Peyer's patch (tissue), 4 donors: ENCODE results near the gene CDK11B. TPM values are rescaled to one million over a fixed set of nuclear protein-coding genes. Genes with fewer than 3 reads are reported as not detected.

Source experiments
- DNase-seq, 3 donors: peaks; one replicate each; pipeline ENCODE4 v3.0.0-alpha.2; 2017 to 2019
- H3K27ac ChIP-seq, 4 donors: fragments of 200-600 bp; sonication (generic); one replicate each; pipeline ENCODE4 v1.5.1; 2016 to 2019
- H3K27me3 ChIP-seq, 2 donors: fragments of 200-600 bp; sonication (generic); one replicate each; pipeline ENCODE4 v1.5.1; 2019
- H3K36me3 ChIP-seq, 3 donors: fragments of 200-600 bp; sonication (generic); one replicate each; pipeline ENCODE4 v1.5.1; 2016 to 2019
- H3K4me1 ChIP-seq, 4 donors: fragments of 200-600 bp; sonication (generic); one replicate each; pipeline ENCODE4 v1.5.1; 2016 to 2019
- H3K4me3 ChIP-seq, 4 donors: fragments of 200-600 bp; sonication (generic); 1 replicate in 3 of 4; 2 replicates in 1 of 4; pipeline ENCODE4 v1.5.1; 2016 to 2019; ENCODE audit warnings: mild to moderate bottlenecking in 1 of 4
- H3K9me3 ChIP-seq, 4 donors: fragments of 200-600 bp; sonication (generic); one replicate each; pipeline ENCODE4 v1.5.1; 2016 to 2019; ENCODE audit warnings: mild to moderate bottlenecking in 1 of 4
- CTCF ChIP-seq, 6 experiments: fragments of 450-650 bp in 4 of 6; fragments of 200-600 bp in 2 of 6; sonication (generic) in 1 of 6; IDR thresholded peaks; one replicate each; pipeline ENCODE4 v1.5.1; 2017 to 2019; ENCODE audit warnings: antibody characterized with exemption in 6 of 6, mild to moderate bottlenecking in 3 of 6, moderate library complexity in 1 of 6
- POLR2A ChIP-seq, 2 donors: fragments of 450-650 bp; IDR thresholded peaks; one replicate each; pipeline ENCODE4 v1.5.1; 2017; ENCODE audit warnings: antibody characterized with exemption in 2 of 2, mild to moderate bottlenecking in 2 of 2, moderate library complexity in 2 of 2
- total RNA-seq, 4 donors: library from RNA; depleted of rRNA; stranded (reverse); fragments of >200 nt; gene quantifications; one replicate each; pipeline ENCODE4 v1.1.0, GENCODE V29; 2016

The CDK11B gene
- total RNA-seq, 4 donors from 2014 or later: 25.7 to 124 (median 40.9) TPM

GRCh38 chr1:1622788-1623094, 36.1 kb downstream of the CDK11B start:
- H3K27ac ChIP-seq: no peak overlapping the region
- peaks cover 0 to 11% (median 2%) of the 10 kb centered on the region in 4 donors for H3K4me1 ChIP-seq
- peaks cover 0 to 11% (median 0%) of the 10 kb centered on the region in 3 donors for H3K36me3 ChIP-seq
- no peaks in the 10 kb centered on the region for H3K27me3 ChIP-seq
- H3K9me3 ChIP-seq: no peaks in the 10 kb centered on the region
- DNase-seq: no peak
- H3K4me3 ChIP-seq: no peak overlapping the region
- no peak for TF ChIP-seq POLR2A (IDR thresholded peaks at IDR 0.05)
- TF ChIP-seq CTCF (IDR thresholded peaks at IDR 0.05): no peak

DNA sequence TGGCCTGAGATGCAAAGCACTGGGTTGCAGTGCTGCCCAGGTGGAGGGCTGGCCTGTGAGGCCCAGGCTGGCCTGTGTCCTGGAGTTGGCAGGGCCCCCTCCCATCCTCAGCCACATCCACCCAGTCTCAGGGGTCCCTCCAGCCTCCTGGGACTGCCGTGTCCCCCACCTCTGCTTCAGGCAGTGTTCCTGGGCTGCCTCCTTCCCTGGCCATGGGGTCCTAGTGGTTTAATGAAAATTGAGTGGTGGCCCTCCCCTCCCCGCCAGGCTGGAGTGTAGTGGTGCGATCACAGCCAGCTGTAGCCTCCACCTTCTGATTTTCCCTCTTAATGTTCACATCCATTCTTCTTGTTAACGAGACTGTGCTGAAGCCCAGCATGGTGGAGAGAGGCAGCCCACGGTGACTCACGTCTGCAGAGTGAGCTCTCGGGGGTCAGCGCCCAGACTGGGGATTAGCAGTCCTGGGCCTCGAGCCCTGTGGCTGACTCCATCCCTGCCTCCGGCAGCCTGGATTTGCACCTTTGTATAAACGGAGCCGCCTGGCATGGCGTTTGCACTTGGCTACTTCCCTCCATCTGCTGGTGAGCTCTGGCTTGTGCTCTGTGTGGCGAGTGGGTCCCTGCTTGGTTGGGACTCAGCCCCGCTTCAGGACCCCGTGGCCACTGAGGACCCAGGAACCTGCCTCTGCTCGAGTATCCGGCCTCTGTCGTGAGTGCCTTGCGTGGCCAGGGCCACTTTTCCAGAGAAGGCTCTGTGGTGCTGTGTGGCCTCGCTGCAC, 36.6 kb downstream of the CDK11B start:
- no peaks in the 10 kb centered on the region for H3K9me3 ChIP-seq
- TF ChIP-seq CTCF (IDR thresholded peaks at IDR 0.05): no peak
- TF ChIP-seq POLR2A (IDR thresholded peaks at IDR 0.05): no peak
- peaks cover 0 to 15% (median 0%) of the 10 kb centered on the region in 3 donors for H3K36me3 ChIP-seq
- DNase-seq: no peak
- H3K27me3 ChIP-seq: no peaks in the 10 kb centered on the region
- H3K4me3 ChIP-seq: no peak overlapping the region
- peaks cover 0 to 12% (median 2%) of the 10 kb centered on the region in 4 donors for H3K4me1 ChIP-seq
- H3K27ac ChIP-seq: no peak overlapping the region

GRCh38 chr1:1621173-1622009, 37.4 kb downstream of the CDK11B start:
- no peak for DNase-seq
- Histone ChIP-seq H3K4me3 (no peak overlapping the region), H3K27me3 (no peaks in the 10 kb centered on the region), H3K27ac (no peak overlapping the region), H3K36me3 (peaks cover 0 to 15% (median 0%) of the 10 kb centered on the region in 3 donors), H3K9me3 (no peaks in the 10 kb centered on the region), H3K4me1 (peaks cover 0 to 12% (median 7%) of the 10 kb centered on the region in 4 donors)
- TF ChIP-seq POLR2A (IDR thresholded peaks at IDR 0.05) (no peak), CTCF (IDR thresholded peaks at IDR 0.05) (no peak)

- DNase-seq: no peak
- H3K9me3 ChIP-seq: no peaks in the 10 kb centered on the region
- TF ChIP-seq POLR2A (IDR thresholded peaks at IDR 0.05) (no peak), CTCF (IDR thresholded peaks at IDR 0.05) (no peak)
- peaks cover 0 to 14% (median 9%) of the 10 kb centered on the region in 4 donors for H3K4me1 ChIP-seq
- no peak overlapping the region for H3K27ac ChIP-seq
- no peaks in the 10 kb centered on the region for H3K27me3 ChIP-seq
- H3K36me3 ChIP-seq: peaks cover 0 to 15% (median 0%) of the 10 kb centered on the region in 3 donors
- no peak overlapping the region for H3K4me3 ChIP-seq
Observed at GRCh38 chr1:1620433-1621139, 38.2 kb downstream of the CDK11B start.

DNA sequence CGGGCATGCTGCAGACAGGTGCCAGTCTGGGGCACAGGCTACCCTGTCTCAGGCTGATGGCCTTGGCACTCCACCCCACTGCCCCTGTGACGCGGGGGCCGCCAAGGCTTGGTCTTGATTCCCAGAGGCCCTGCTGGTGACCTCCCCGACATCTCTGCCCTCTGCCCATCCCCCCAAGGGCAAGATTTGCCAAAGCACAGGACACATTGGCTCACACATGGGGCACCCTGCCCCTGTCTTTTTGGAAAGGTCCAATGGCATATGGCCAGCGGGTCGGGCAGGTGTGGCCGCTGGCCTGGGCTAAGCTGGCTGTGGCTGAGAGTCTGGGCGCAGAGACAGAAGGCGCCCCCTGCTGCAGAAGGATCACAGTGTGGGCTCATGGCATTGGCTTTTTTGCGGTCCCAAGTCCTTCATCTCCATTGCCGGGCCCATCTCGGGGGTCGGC, 38.9 kb downstream of the CDK11B start:
- no peak for DNase-seq
- no peak for TF ChIP-seq POLR2A (IDR thresholded peaks at IDR 0.05)
- TF ChIP-seq CTCF (IDR thresholded peaks at IDR 0.05): peak in 1 of 6 experiments; percentile 15
- Histone ChIP-seq H3K27ac (no peak overlapping the region), H3K9me3 (no peaks in the 10 kb centered on the region), H3K27me3 (no peaks in the 10 kb centered on the region), H3K4me3 (no peak overlapping the region), H3K4me1 (peaks cover 0 to 14% (median 10%) of the 10 kb centered on the region in 4 donors), H3K36me3 (peaks cover 0 to 15% (median 0%) of the 10 kb centered on the region in 3 donors)
